Tibial nerve (tissue), 4 donors: ENCODE measurements around the gene GALNT18.

ENCODE experiments used
- CTCF ChIP-seq, 5 experiments: fragments of 200-600 bp in 3 of 5; fragments of 450-650 bp in 2 of 5; sonication (generic) in 3 of 5; IDR thresholded peaks; one replicate each; pipeline ENCODE4 v1.5.1; 2016 to 2019; ENCODE audit warnings: antibody characterized with exemption in 5 of 5, mild to moderate bottlenecking in 3 of 5, moderate library complexity in 2 of 5
- EP300 ChIP-seq, 2 donors: sonication (generic); formaldehyde crosslinking; IDR thresholded peaks; one replicate each; pipeline ENCODE4 v1.6.1; 2017; ENCODE audit warnings: antibody characterized with exemption in 2 of 2, mild to moderate bottlenecking in 1 of 2
- POLR2A ChIP-seq, 2 donors: fragments of 450-650 bp; IDR thresholded peaks; one replicate each; pipeline ENCODE4 v1.6.1; 2017; ENCODE audit warnings: antibody characterized with exemption in 2 of 2, mild to moderate bottlenecking in 2 of 2, moderate library complexity in 2 of 2

DNA sequence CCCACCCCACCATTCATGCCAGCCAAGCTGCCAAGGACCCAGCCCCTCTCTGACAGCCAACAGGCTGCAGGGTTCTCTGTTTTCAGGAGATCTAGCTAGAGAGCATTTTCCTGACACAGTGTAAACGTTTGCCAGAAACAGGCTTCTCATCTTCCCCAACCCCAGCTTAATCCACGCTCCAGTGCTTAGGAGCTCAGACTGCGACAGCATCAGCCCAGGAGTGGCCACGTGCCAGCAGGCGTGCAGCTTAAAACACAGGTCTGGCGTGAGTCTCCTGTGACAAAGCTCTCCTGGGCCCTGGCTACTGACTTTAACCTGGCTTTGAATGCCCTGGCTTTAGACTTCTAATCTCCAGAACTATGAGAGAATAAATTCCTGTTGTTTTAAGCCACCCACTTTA lies 66.6 kb downstream of the GALNT18 start:
- TF ChIP-seq POLR2A (IDR thresholded peaks at IDR 0.05) (no peak), CTCF (IDR thresholded peaks at IDR 0.05) (no peak), EP300 (IDR thresholded peaks at IDR 0.05) (no peak)
